Mucosa of descending colon (tissue), 3 donors: ENCODE measurements around the gene NFKB1. TPM values are rescaled to one million over a fixed set of nuclear protein-coding genes. Genes with fewer than 3 reads are reported as not detected.

Experiments
- ATAC-seq: fragments of 200-7000 bp; cut with Tn5 transposase; one replicate; pipeline ENCODE4 v1.9.1; 2020; ENCODE audit warnings: mild to moderate bottlenecking, moderate library complexity
- DNase-seq, 3 donors: peaks; one replicate each; pipeline ENCODE4 v3.0.0-alpha.2; 2020
- H3K36me3 ChIP-seq: fragments of 200-600 bp; one replicate; pipeline ENCODE4 v1.8.0; 2021; ENCODE audit warnings: low read depth, mild to moderate bottlenecking
- H3K4me1 ChIP-seq: fragments of 200-600 bp; one replicate; pipeline ENCODE4 v1.8.0; 2021; ENCODE audit warnings: low read depth, mild to moderate bottlenecking
- H3K4me3 ChIP-seq: fragments of 200-600 bp; one replicate; pipeline ENCODE4 v1.8.0; 2021; ENCODE audit warnings: mild to moderate bottlenecking
- H3K9me3 ChIP-seq: fragments of 200-600 bp; one replicate; pipeline ENCODE4 v1.8.0; 2021; ENCODE audit warnings: mild to moderate bottlenecking
- intact Hi-C, 2 donors: fragments of 100-400 bp; cut with DNase I in 1 of 2; cut with micrococcal nuclease in 1 of 2; formaldehyde crosslinking; loops; one replicate each; pipeline versions ENCODE4 v1.11.0 to v1.11.1; 2022; cut with DNase I, micrococcal nuclease
- total RNA-seq, 3 donors: library from RNA; stranded (reverse); fragmentation: NEBNext Ultra II Directional in 2 of 3; extraction: Animal tissue kit (Norgen Biotek cat#: 25700) in 2 of 3; gene quantifications; one replicate each; pipeline versions ENCODE4 v1.2.1 to v1.2.4, GENCODE V29; 2021 to 2023
- TF ChIP-seq, protein P1 (sequence below): fragments of 200-600 bp; IDR thresholded peaks from one replicate; pipeline ENCODE4 v1.8.0; 2022; ENCODE audit warnings: antibody characterized with exemption, mild to moderate bottlenecking
- donor health status: DM: no; HTN: no; CAD: no; lungs with moderate emphysema.
- donor health status: DM: no; HTN: no; CAD: no.
- donor health status: DM: no; HTN: yes; CAD: no.

The NFKB1 gene
- total RNA-seq, 3 donors from 2014 or later, result 50.8 to 57.4 (median 53.6) TPM

GRCh38 chr4:102537269-102537668 lies 36.1 kb downstream of the NFKB1 start:
- ATAC-seq (no peak), DNase-seq (no peak)
- intact Hi-C loops, result no loop called here
- H3K4me3 ChIP-seq, result no peak overlapping the region
- no peaks in the 10 kb centered on the region for H3K36me3 ChIP-seq
- H3K4me1 ChIP-seq, result no peaks in the 10 kb centered on the region
- TF ChIP-seq, protein P1, sequence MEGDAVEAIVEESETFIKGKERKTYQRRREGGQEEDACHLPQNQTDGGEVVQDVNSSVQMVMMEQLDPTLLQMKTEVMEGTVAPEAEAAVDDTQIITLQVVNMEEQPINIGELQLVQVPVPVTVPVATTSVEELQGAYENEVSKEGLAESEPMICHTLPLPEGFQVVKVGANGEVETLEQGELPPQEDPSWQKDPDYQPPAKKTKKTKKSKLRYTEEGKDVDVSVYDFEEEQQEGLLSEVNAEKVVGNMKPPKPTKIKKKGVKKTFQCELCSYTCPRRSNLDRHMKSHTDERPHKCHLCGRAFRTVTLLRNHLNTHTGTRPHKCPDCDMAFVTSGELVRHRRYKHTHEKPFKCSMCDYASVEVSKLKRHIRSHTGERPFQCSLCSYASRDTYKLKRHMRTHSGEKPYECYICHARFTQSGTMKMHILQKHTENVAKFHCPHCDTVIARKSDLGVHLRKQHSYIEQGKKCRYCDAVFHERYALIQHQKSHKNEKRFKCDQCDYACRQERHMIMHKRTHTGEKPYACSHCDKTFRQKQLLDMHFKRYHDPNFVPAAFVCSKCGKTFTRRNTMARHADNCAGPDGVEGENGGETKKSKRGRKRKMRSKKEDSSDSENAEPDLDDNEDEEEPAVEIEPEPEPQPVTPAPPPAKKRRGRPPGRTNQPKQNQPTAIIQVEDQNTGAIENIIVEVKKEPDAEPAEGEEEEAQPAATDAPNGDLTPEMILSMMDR, result no peak
- H3K9me3 ChIP-seq, result no peaks in the 10 kb centered on the region

DNA sequence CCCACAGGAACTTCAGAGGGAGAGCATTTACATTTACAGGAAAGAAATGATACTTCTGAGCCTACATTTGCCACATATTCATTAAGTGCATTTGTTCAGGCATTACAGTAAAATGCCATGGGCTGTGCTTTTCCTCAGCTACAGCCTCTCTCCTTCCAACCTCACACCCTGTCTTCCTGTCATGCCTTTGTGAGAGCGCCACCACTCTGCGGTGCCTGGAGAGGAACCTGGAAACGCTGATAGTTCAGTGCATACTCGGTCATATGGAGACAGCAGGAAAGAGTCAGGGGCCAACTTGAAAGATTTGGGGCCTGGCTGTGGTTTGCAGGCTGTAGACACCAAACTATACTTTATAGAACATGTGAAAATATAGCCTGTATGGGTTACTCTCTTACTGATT lies 40.5 kb downstream of the NFKB1 start:
- ATAC-seq (peak; percentile 46), DNase-seq (peak in 2 of 3 donors; percentile 30 to 31)
- TF ChIP-seq, protein P1, result no peak
- no peaks in the 10 kb centered on the region for H3K36me3 ChIP-seq
- no peaks in the 10 kb centered on the region for H3K9me3 ChIP-seq
- intact Hi-C loops, result no loop called here
- H3K4me3 ChIP-seq, result no peak overlapping the region
- H3K4me1 ChIP-seq, result no peaks in the 10 kb centered on the region

DNA sequence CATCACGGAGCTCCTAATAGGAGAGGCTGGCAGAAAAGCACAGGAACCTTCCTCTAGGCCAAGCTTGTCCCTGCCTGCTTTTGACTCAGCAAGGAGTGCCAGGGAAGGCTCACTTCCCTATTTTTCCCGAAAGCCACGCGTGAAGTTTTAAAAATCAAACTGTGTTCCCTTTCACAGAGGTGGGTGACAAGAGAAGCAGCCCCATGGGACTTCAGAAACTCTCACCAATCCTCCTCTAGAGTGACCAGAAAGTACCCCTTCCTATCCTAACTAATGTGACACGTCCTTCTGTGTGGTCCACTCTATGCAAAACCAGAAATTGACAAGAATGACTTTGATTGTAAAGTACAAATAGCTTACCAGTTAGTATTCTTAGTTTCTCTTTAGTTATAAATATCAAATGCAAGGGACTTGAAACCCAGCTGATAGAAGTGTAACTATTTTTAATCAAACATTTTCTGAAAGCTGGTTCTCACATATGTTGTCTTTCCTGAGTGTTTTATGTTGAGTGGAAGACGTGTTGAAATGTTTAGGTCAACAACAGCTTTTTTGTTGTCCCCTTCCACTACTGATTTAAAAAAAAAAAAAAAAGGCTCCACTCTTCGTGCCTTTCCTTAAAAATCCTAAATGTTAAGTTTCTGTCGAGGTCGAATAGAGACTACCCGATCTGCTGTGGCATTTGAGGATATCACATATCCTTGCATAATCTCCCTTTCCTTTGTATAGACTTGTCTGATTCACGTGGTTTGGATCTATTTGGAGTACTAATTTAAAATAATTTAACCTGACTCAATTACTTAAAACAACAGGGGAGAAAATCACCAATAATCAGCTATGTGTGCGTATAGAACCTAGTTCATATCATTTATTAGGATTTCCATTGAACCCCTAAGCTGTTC lies 42.1 kb downstream of the NFKB1 start:
- H3K4me1 ChIP-seq, result no peaks in the 10 kb centered on the region
- TF ChIP-seq, protein P1, result no peak
- no peak for ATAC-seq

DNA sequence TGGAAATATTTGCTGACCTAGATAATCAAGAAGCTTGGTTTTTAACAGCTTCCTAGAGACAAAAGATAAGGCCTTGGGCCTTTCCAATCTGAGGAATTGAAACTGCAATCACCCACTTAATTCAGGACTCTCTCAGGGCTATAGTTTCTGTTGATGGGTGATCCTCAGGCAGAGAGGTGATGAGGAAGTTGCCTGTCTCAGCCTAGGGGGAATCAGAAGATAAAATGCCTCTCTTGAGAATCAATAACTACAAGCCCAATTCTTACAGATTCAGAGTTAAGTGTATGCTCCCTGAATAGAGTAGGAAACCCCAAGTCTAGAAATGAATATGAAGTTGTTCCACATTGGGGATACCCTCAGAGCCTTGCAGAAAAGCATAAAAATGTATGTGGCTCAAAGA lies 45.5 kb downstream of the NFKB1 start:
- no peak overlapping the region for H3K4me3 ChIP-seq
- no peak for DNase-seq
- TF ChIP-seq, protein P1, result no peak
- no peak for ATAC-seq
- H3K9me3 ChIP-seq, result no peaks in the 10 kb centered on the region
- no peaks in the 10 kb centered on the region for H3K36me3 ChIP-seq
- no peaks in the 10 kb centered on the region for H3K4me1 ChIP-seq
- intact Hi-C loops, result no loop called here

More for the DNA sequence above, 42.1 kb downstream of the NFKB1 start:
- intact Hi-C loops, result no loop called here
- Histone ChIP-seq H3K36me3 (no peaks in the 10 kb centered on the region), H3K9me3 (no peaks in the 10 kb centered on the region), H3K4me3 (no peak overlapping the region)
- no peak for DNase-seq

DNA sequence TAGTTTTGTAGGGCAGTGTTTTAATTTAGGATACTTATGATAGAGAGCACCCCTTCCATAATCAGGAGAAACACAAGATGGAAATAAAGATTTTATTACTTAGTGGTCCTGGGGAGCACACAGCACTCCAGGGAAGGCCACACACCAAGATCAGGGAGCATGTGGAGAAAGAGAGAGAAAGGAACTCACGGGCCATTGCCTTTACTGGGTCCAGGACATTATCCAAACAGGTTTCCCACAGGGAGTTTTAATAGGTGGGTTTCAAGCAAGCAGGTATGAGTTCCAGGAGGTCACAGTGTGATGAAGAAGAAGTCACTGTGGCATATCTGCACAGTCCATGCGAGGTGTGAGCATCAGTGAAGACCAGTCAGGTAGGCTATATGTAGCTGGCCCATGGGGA lies 46.8 kb downstream of the NFKB1 start:
- no peaks in the 10 kb centered on the region for H3K9me3 ChIP-seq
- intact Hi-C loops, result no loop called here
- no peaks in the 10 kb centered on the region for H3K36me3 ChIP-seq
- no peak overlapping the region for H3K4me3 ChIP-seq
- TF ChIP-seq, protein P1, result no peak
- no peak for DNase-seq
- no peaks in the 10 kb centered on the region for H3K4me1 ChIP-seq
- ATAC-seq, result no peak
